K562 (cell line): ENCODE measurements around the gene ATP9B. TPM values are rescaled to one million over a fixed set of nuclear protein-coding genes. Genes with fewer than 3 reads are reported as not detected.

Experiments used
- ATAC-seq: fragments of 200-7000 bp; cut with Tn5 transposase; 3 replicates; pipeline ENCODE4 v1.9.1; 2020; ENCODE audit warnings: moderate library complexity
- BruUV-seq: library from RNA; stranded (reverse); fragments of 400-500 nt; replicated peaks from 2 replicates; lab custom pipeline; 2021; lab: Mats Ljungman, UMichigan
- CTCF ChIA-PET: fragments of 300-600 bp; formaldehyde crosslinking; extraction: SDS; loops from one replicate; lab custom pipeline; 2021; ENCODE audit warnings: low intra/inter-chr PET ratio; lab: Yijun Ruan, JAX
- POLR2A ChIA-PET: fragments of 300-600, 350-650 bp; sonication (Branson Sonifier 250); formaldehyde crosslinking; extraction: SDS; loops from one replicate; lab custom pipeline; 2021; ENCODE audit warnings: antibody characterized with exemption, inconsistent platforms; lab: Yijun Ruan, JAX
- DNase-seq, 4 experiments: peaks; one replicate each; pipeline versions ENCODE4 v3.0.0 to v3.0.0-alpha.2; 2011 to 2018; ENCODE audit warnings: low spot score in 3 of 4, mixed read lengths in 3 of 4; ENCODE audit errors: extremely low read depth in 1 of 4
- FAIRE-seq: peaks from 2 replicates; lab custom pipeline; 2011; peaks lifted over from hg19 to GRCh38; lab: Jason Lieb, UNC
- H2AFZ ChIP-seq: 2 replicates; pipeline ENCODE4 v1.6.0; 2011; ENCODE audit warnings: low read depth, low read length, control low read depth, inconsistent platforms
- H3K27ac ChIP-seq: fragments of 200-600 bp; 3 replicates; pipeline ENCODE4 v1.8.0; 2011; ENCODE audit warnings: low read depth, mild to moderate bottlenecking, control low read depth, inconsistent platforms, low read length, moderate library complexity, mixed read lengths; ENCODE audit errors: extremely low read depth
- H3K27me3 ChIP-seq, 2 experiments: fragments of 300-600 bp in 1 of 2; 2 replicates in 1 of 2; 3 replicates in 1 of 2; pipeline versions ENCODE4 v1.6.0 to v1.8.0; 2011; ENCODE audit warnings: inconsistent platforms in 2 of 2, low read length in 2 of 2, mild to moderate bottlenecking in 1 of 2, mixed read lengths in 1 of 2, moderate library complexity in 1 of 2; ENCODE audit not compliant: control insufficient read depth in 2 of 2, insufficient read depth in 2 of 2
- H3K36me3 ChIP-seq: fragments of 300-600 bp; 3 replicates; pipeline ENCODE4 v1.8.0; 2011; ENCODE audit warnings: mild to moderate bottlenecking, low read length, inconsistent platforms; ENCODE audit not compliant: control insufficient read depth, insufficient read depth
- H3K4me1 ChIP-seq, 2 experiments: fragments of 200-600 bp in 1 of 2; replicated peaks in 1 of 2; 2 replicates in 1 of 2; 3 replicates in 1 of 2; pipeline versions ENCODE4 v1.5.1 to v1.8.0; 2011; ENCODE audit warnings: inconsistent platforms in 2 of 2, low read length in 2 of 2, mild to moderate bottlenecking in 1 of 2, mixed read lengths in 1 of 2, moderate library complexity in 1 of 2; ENCODE audit not compliant: control insufficient read depth in 2 of 2, insufficient read depth in 2 of 2
- H3K4me2 ChIP-seq: 2 replicates; pipeline ENCODE4 v1.6.1; 2011; ENCODE audit warnings: low read length, control low read depth, inconsistent platforms, mixed read lengths; ENCODE audit not compliant: insufficient read depth
- H3K4me3 ChIP-seq: fragments of 200-600 bp; sonication (generic), shearing (Covaris generic); 2 replicates; pipeline ENCODE4 v1.5.1; 2016; ENCODE audit warnings: control low read depth, inconsistent platforms
- H3K79me2 ChIP-seq: fragments of 200-600 bp; 3 replicates; pipeline ENCODE4 v1.8.0; 2011; ENCODE audit warnings: low read length, inconsistent platforms; ENCODE audit not compliant: control insufficient read depth, insufficient read depth
- H3K9ac ChIP-seq, 2 experiments: 2 replicates each; pipeline versions ENCODE4 v1.6.0 to v1.6.1; 2011; ENCODE audit warnings: low read depth in 2 of 2, low read length in 2 of 2, control low read depth in 1 of 2, inconsistent platforms in 1 of 2, mild to moderate bottlenecking in 1 of 2, mixed read lengths in 1 of 2; ENCODE audit not compliant: insufficient read depth in 1 of 2
- H3K9me1 ChIP-seq: one replicate; pipeline ENCODE4 v1.6.0; 2011; ENCODE audit warnings: inconsistent platforms, mild to moderate bottlenecking, low read length, moderate library complexity; ENCODE audit not compliant: control insufficient read depth, insufficient read depth
- H3K9me3 ChIP-seq: replicated peaks from 2 replicates; pipeline ENCODE4 v1.5.1; 2011; ENCODE audit warnings: low read depth, low read length, inconsistent platforms; ENCODE audit not compliant: control insufficient read depth, insufficient read depth
- H4K20me1 ChIP-seq: replicated peaks from 2 replicates; pipeline ENCODE4 v1.6.1; 2011; ENCODE audit warnings: low read length, inconsistent platforms, mixed read lengths; ENCODE audit not compliant: control insufficient read depth, insufficient read depth
- BCOR ChIP-seq: fragments of 450-650 bp; IDR thresholded peaks from 2 replicates; pipeline ENCODE4 v1.6.1; 2016
- BRF2 ChIP-seq: IDR thresholded peaks from 3 replicates; pipeline ENCODE4 v1.6.1; 2011; ENCODE audit warnings: borderline replicate concordance, mild to moderate bottlenecking; ENCODE audit not compliant: insufficient read length, insufficient read depth
- ELF2 ChIP-seq: fragments of 250-450 bp; sonication (Bioruptor Pico); IDR thresholded peaks from 2 replicates; pipeline ENCODE4 v1.5.0; 2021; ENCODE audit warnings: mild to moderate bottlenecking
- HEY1 ChIP-seq: fragments of 250-450 bp; sonication (Bioruptor Pico); IDR thresholded peaks from 2 replicates; pipeline ENCODE4 v1.5.0; 2020; ENCODE audit warnings: mild to moderate bottlenecking, moderate library complexity, borderline replicate concordance
- HNRNPLL ChIP-seq: fragments of 200-400 bp; formaldehyde crosslinking; IDR thresholded peaks from 2 replicates; pipeline ENCODE4 v1.6.1; 2017; ENCODE audit warnings: low read length, low read depth, mild to moderate bottlenecking; ENCODE audit not compliant: poor library complexity, severe bottlenecking
- IRF9 ChIP-seq: fragments of 450-650 bp; IDR thresholded peaks from 2 replicates; pipeline ENCODE4 v1.6.1; 2016; ENCODE audit warnings: missing biosample characterization, missing genetic modification characterization
- NCOR1 ChIP-seq: fragments of 450-650 bp; IDR thresholded peaks from 2 replicates; pipeline ENCODE4 v1.6.1; 2016; ENCODE audit warnings: mild to moderate bottlenecking, moderate library complexity
- NUFIP1 ChIP-seq: fragments of 450-650 bp; IDR thresholded peaks from 2 replicates; pipeline ENCODE4 v1.6.1; 2018; ENCODE audit not compliant: partially characterized antibody
- POLR2B ChIP-seq: fragments of 450-650 bp; IDR thresholded peaks from 2 replicates; pipeline ENCODE4 v1.6.1; 2018; ENCODE audit warnings: low read depth; ENCODE audit not compliant: partially characterized antibody
- SNIP1 ChIP-seq: fragments of 450-650 bp; IDR thresholded peaks from 2 replicates; pipeline ENCODE4 v1.7.1; 2017; ENCODE audit warnings: low read depth, mild to moderate bottlenecking
- UBTF ChIP-seq, 2 experiments: IDR thresholded peaks; 2 replicates each; pipeline ENCODE4 v1.6.1; 2012; ENCODE audit warnings: improper control_type of control experiment in 2 of 2, low read depth in 2 of 2, low read length in 2 of 2, borderline replicate concordance in 1 of 2
- ZFX ChIP-seq: sonication (generic); formaldehyde crosslinking; IDR thresholded peaks from 2 replicates; pipeline ENCODE4 v1.8.0; 2022; ENCODE audit warnings: mild to moderate bottlenecking, missing genetic modification reagents, moderate library complexity
- ZNF347 ChIP-seq: fragments of 450-650 bp; formaldehyde crosslinking; IDR thresholded peaks from 2 replicates; pipeline ENCODE4 v1.4.0; 2020; ENCODE audit warnings: low read depth, mild to moderate bottlenecking, moderate library complexity
- ZNF512 ChIP-seq: IDR thresholded peaks from 2 replicates; pipeline ENCODE4 v1.6.1; 2016; ENCODE audit warnings: missing genetic modification characterization, missing compliant biosample characterization
- ZNF639 ChIP-seq, 2 experiments: fragments of 200-800 bp in 1 of 2; sonication (Bioruptor generic) in 1 of 2; sonication (generic) in 1 of 2; formaldehyde crosslinking in 1 of 2; IDR thresholded peaks in 1 of 2; conservative IDR thresholded peaks in 1 of 2; 2 replicates each; pipeline versions ENCODE4 v1.5.0 to v1.6.1; 2016 to 2020; ENCODE audit warnings: missing compliant biosample characterization in 1 of 2, missing genetic modification characterization in 1 of 2, missing genetic modification reagents in 1 of 2
- WGBS: fragments of 100-300 bp; shearing (Covaris generic); methylation state at CpG from one replicate; pipeline ENCODE4 v1.1.6; 2016; ENCODE audit warnings: low coverage, mixed read lengths; ENCODE audit not compliant: insufficient coverage; ENCODE audit errors: missing lambda C conversion rate; 5-methylcytosine and 5-hydroxymethylcytosine counted together
- in situ Hi-C: fragments of 300-500 bp; cut with MboI; formaldehyde crosslinking; loops from 4 replicates; pipeline ENCODE4 v1.15.0; 2018; ENCODE audit warnings: inconsistent platforms, mixed read lengths
- intact Hi-C: fragments of 100-400 bp; cut with micrococcal nuclease; formaldehyde crosslinking; loops from 2 replicates; pipeline ENCODE4 v1.14.2; 2022
- polyA plus RNA-seq, 8 experiments: library from polyadenylated mRNA; depleted of rRNA in 4 of 8; stranded (reverse) in 5 of 8; unstranded in 3 of 8; fragments of >200 nt; fragmentation: Nextera tagmentation in 2 of 8; fragmentation: Illumina TruSeq in 1 of 8; extraction: Ambion mirVana in 2 of 8; extraction: Trizol in 1 of 8; gene quantifications; 2 replicates each; pipeline versions ENCODE4 v1.2.1 to v1.2.3, GENCODE V29; 2011 to 2014; ENCODE audit warnings: inconsistent platforms in 1 of 8, missing spikeins in 1 of 8
- total RNA-seq, 7 experiments: library from RNA; depleted of rRNA in 6 of 7; stranded (reverse); fragments of >200 nt in 6 of 7; fragmentation: Illumina TruSeq in 2 of 7; extraction: Trizol in 2 of 7; gene quantifications; 2 replicates each; pipeline versions ENCODE4 v1.2.1 to v1.2.3, GENCODE V29; 2011 to 2021; ENCODE audit warnings: low replicate concordance in 1 of 7

ATP9B gene
- total and polyA plus RNA-seq, 9 of the 15 experiments (the other 6 are each of a cell fraction or from before 2014, with no cell fraction given), result 0.66 to 13.2 (median 7.9) TPM

- no peak for FAIRE-seq
- peaks cover 0 to 37% of the 10 kb centered on the region in 2 experiments; a peak in 2 of 5 replicates for H3K4me1 ChIP-seq
- no peak for ATAC-seq
- WGBS, result 39% methylated on average over 5 of the region's 8 CpGs
- H3K36me3 ChIP-seq, result no peaks in the 10 kb centered on the region
- no peaks in the 10 kb centered on the region for H3K9me1 ChIP-seq
- BruUV-seq, result no TSS peak
- CTCF ChIA-PET, result no interaction called here
- in situ Hi-C loops (no loop called here), intact Hi-C loops (no loop called here)
- H3K79me2 ChIP-seq, result no peaks in the 10 kb centered on the region
- no peak overlapping the region for H2AFZ ChIP-seq
- H3K4me2 ChIP-seq, result no peak overlapping the region
- no peak overlapping the region for H3K4me3 ChIP-seq
- DNase-seq, result no peak
- no peak overlapping the region for H3K27ac ChIP-seq
- no peaks in the 10 kb centered on the region for H4K20me1 ChIP-seq
- no peaks in the 10 kb centered on the region for H3K27me3 ChIP-seq
- POLR2A ChIA-PET, result interaction anchor here (0.7 kb wide), 1 partner anchor 128 kb away, joined by 5 read pairs; no protein-coding TSS in a partner anchor
- H3K9me3 ChIP-seq, result no peaks in the 10 kb centered on the region
- H3K9ac ChIP-seq, result no peak overlapping the region
- TF ChIP-seq BRF2, result no peak
- TF ChIP-seq BCOR, result no peak
- no peak for TF ChIP-seq NCOR1
- TF ChIP-seq ZNF512 (tag), result no peak
- no peak for TF ChIP-seq ZNF347 (CRISPR knock-in tag)
- TF ChIP-seq HNRNPLL, result no peak
- no peak for TF ChIP-seq HEY1 (CRISPR knock-in tag)
- no peak for TF ChIP-seq UBTF (IDR thresholded peaks at IDR 0.05; ENCODE audit: borderline replicate concordance in 1 of 2, low read depth in 2 of 2, low read length in 2 of 2)
- no peak for TF ChIP-seq ELF2 (CRISPR knock-in tag)
- TF ChIP-seq NUFIP1, result no peak
- no peak for TF ChIP-seq ZFX (CRISPR knock-in tag)
- TF ChIP-seq ZNF639 (CRISPR knock-in tag; conservative IDR thresholded peaks at IDR 0.05 in 1 of 2, IDR thresholded peaks at IDR 0.05 in 1 of 2), result no peak
- no peak for TF ChIP-seq IRF9 (tag)
- TF ChIP-seq SNIP1, result no peak
- no peak for TF ChIP-seq POLR2B
These were observed 323.0 kb downstream of the ATP9B start for GRCh38 chr18:79392226-79392625.
